HG02870 (cell line): ENCODE measurements around the gene TMEM178B.
"Not testable (repeated sequence)": the region's sequence is repeated elsewhere in the genome, so short reads cannot be mapped to it uniquely, and the experiment has no call there.

Experiments used
- ATAC-seq: cut with Tn5 transposase; IDR thresholded peaks from one replicate; pipeline ENCODE4 v1.9.1; 2021; ENCODE audit warnings: mild to moderate bottlenecking, moderate library complexity; ENCODE audit not compliant: unreplicated experiment

TMEM178B gene

DNA sequence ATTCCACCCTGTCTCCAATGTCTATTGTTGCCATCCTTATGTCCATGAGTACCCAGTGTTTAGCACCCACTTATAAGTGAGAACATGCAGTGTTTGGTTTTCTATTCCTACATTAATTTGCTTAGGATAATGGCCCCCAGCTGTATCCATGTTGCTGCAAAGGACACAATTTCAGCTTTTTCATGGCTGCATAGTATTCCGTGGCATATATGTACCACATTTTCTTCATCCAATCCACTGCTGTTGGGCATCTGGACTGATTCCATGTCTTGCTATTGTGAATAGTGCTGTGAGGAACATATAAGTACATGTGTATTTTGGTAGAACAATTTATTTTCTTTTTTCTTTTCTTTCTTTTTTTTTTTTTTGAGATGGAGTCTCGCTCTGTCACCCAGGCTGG, 68.2 kb downstream of the TMEM178B start:
- no peak for ATAC-seq

DNA sequence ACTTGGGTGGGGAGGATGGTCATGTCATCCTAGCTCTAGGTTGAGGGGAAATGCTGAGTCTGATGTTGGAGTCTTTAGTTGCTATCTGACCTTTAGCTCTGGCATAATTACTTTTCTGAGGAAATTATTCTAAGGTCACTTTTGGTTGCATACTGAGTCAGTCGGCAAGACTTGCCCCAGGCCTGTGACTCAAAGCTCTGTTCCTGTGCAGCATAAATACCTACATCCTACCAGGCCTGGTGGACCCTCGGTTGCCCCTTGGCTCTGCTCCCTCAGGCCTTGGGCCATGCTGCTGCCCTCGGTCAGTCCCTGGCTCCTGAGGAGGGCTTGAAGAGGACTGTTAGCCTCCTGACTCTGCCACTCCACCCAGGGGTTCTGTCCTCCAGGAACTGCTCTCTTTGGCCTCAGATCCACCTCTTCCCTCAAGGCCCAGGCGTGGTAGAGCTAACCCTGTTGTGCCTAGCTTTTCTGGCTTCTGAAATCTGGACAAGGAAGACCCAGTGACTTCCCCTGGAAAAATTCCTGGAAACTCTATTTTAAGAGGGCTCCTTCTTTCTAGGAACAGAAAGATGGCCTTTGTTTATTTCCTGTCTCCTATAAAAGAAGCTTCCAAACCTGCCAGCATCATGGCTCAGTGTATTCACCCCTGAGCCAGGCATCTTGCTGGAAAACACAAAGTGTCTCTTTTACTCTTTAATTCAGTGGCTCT, 71.2 kb downstream of the TMEM178B start:
- no peak for ATAC-seq

GRCh38 chr7:141145630-141145982, 71.7 kb downstream of the TMEM178B start:
- ATAC-seq: no peak

DNA sequence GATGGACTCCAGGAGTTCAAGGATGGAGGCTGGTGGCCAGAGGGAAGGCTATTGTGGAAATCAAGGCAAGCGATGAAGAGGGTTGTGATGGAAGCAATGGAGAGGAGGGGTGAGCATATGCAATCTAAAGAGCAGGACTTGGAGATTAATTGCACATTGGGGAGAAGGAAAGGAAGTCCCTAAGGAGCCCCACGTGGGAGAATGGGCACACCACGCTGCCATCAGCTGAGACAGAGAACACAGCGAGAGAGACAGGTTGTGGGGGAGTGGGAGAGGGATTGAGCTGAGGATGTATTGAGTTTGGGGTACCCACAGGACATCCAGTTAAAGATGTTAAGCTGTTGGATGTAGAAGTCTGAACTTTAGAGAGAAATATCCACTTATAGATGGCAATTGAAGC, 73.6 kb downstream of the TMEM178B start:
- no peak for ATAC-seq

- no peak for ATAC-seq
Measured at GRCh38 chr7:141150465-141150864, 76.6 kb downstream of the TMEM178B start.

DNA sequence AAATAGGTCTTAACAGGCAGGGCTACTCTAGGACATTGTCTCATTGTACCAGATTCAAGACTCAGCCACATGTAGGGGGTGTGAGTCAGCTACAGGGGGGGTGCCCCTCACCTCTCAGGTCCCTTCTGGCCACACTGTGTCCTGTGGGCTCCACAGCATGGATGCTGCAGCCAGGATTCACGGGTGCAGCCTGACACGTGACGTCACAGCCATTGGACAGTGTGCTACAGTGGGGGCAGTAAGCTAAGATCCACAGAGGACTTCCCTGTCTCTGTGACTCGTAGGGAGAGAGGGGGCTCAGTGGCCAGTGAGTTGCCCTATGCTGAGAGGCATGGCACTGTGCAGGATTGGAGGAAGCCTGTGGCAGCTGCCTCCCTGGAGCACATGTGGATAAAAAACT, 77.9 kb downstream of the TMEM178B start:
- ATAC-seq: no peak

DNA sequence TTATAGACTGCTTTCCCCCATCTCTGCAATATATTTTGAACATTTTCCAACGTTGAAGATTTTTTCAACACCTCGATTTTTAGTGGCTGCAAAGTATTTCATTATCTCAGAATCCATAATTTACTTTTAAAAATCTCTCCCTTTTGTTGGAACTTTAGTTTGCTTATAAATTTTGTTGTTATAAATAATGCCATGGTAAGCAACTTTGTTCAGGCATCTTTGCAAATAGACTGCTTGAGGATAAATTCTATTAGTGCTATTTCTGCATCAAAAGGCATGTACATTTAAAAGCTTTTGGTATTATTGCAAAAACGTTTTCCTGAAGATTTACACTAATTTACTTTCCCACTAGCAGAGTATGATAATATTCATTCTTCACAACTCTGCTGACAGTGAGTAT, 79.4 kb downstream of the TMEM178B start:
- no peak for ATAC-seq

DNA sequence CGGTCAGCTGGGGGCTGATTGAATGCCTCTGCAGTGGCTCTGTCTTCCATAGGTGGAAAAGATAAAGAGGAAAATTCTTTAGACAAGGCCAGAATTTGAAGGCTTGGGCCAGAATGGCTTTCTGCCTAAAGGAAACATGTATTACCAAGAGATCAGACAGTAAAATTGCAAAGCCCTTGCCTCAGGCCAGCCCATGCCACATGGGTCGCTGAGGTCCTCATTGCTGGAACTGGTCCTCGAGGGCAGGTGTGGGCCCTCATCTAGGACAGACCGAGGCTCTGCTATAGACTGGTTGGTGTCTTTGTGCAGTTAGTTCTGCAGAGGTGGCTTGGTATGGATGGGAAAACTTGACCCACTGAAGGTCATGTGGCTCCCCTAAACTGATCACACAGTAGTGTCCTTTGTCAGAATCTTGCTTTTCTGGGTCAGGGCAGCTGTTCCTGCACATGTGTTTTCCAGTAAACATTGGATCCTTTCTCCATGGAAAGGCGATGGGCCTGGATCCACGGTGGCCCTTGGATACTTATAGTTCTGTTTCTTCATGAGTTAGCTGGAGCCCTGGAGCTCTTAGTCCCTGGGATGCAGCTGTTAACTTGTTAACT, 80.4 kb downstream of the TMEM178B start:
- ATAC-seq: no peak

- no peak for ATAC-seq
Measured at GRCh38 chr7:141156407-141156806, 82.5 kb downstream of the TMEM178B start.

DNA sequence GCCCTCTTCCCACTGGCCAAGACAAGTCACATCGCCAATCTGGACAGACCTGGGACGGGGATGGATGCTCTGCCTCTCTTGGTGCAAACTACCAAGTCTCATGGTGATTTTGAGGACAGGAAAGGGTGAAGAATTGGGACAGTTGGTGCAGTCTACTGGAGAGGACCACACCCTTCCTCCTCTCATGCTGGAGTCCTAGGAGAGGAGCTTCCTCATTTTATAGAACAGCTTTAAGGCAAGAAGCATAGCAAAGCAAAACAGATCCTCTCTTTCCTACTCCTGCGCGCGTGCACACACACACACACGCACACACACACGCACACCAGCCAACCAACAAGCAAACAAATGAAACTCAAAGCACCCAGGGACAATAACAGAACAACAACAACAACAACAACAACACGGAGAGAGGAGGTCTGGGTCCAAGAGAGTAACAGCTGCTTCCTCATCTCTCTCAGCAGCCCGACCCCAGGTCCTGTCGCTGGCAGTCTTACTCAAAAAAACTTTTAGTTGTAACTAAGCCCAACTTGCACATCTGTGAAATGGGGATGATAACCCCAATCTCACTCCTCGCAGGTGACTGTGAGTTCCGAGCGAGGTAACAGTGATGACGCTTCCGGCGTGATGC, 83.4 kb downstream of the TMEM178B start:
- ATAC-seq: no peak

- no peak for ATAC-seq
Measured at GRCh38 chr7:141158561-141158960, 84.7 kb downstream of the TMEM178B start.

- ATAC-seq: no peak
Measured at GRCh38 chr7:141160246-141160860, 86.5 kb downstream of the TMEM178B start.

DNA sequence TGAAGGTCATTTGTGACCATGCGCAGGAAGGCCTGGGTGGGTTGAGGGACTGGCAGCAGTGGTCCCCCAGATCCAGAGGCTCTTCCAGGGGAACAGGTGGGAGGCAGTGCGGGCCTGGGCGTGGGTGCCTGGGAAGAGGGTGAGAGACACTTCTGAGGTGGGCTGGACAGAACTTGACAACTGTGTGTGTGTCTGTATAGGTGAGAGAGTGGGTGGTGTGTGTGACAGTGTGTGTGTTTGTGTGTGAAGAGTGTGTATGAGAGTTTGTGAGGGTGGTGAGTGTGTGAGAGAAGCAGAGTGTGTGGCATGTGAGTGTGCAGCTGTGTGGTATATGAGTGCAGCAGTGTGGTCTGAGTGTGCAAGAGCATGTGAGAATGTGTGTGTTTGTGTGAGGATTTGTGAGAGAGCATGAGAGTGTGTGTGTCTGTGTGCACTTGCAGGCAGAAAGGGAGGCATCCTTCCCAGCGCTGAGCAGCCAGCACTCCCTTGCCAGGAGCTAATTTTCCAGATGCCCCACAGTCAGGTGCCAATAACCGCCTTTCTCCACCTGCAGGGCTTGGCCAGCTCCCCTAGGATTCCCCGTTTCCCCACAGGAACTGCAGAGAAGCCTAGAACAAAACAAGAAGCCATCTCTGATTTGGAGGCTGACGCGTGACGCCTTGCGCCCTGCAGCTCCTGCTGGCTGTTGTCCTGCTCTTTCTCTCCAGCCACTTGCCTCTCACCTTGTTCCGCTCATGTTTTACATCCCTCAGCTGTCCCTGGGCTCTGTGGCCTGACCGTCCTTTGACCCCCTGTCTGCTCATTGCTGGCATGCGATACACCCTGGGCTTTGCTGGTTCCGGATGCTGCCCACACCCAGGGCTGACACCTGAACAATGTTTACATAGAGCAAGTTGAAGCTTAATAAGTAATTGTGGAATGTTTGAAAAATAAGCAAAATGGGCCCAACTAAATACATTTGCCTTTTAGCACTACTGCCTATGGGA, 88.0 kb downstream of the TMEM178B start:
- ATAC-seq: no peak

- ATAC-seq: no peak
Measured at GRCh38 chr7:141165521-141165920, 91.7 kb downstream of the TMEM178B start.

GRCh38 chr7:141166926-141167325, 93.1 kb downstream of the TMEM178B start:
- ATAC-seq: no peak

GRCh38 chr7:141167381-141167964, 93.6 kb downstream of the TMEM178B start:
- ATAC-seq: no peak

DNA sequence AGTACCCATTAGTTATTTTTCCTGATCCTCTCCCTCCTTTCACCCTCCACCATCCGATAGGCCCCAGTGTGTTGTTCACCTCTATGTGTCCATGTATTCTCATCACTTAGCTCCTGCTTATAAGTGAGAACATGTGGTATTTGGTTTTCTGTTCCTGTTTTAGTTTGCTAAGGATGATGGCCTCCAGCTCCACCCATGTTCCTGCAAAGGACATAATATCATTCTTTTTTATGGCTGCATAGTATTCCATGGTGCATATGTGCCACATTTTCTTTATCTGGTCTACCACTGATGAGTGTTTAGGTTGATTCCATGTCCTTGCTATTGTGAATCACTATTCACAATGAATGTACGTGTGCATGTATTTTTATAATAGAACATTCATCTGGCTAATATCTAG, 95.3 kb downstream of the TMEM178B start:
- ATAC-seq: not testable (repeated sequence)

DNA sequence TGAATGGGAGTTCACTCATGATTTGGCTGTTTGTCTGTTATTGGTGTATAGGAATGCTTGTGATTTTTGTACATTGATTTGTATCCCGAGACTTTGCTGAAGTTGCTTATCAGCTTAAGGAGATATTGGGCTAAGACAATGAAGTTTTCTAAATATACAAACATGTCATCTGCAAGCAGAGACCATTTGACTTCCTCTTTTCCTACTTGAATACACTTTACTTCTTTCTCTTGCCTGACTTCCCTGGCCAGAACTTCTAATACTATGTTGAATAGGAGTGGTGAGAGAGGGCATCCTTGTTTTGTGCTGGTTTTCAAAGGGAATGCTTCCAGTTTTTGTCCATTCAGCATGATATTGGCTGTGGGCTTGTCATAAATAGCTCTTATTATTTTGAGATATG, 101.9 kb downstream of the TMEM178B start:
- not testable (repeated sequence) for ATAC-seq

DNA sequence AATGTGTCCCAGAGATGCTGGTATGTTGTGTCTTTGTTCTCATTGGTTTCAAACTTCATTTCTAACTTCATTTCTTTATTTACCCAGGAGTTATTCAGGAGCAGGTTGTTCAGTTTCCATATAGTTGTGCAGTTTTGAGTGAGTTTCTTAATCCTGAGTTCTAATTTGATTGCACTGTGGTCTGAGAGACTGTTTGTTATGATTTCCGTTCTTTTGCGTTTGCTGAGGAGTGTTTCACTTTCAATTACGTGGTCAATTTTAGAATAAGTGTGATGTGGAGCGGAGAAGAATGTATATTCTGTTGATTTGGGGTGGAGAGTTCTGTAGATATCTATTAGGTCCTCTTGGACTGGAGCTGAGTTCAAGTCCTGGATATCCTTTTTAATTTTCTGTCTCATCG, 103.3 kb downstream of the TMEM178B start:
- ATAC-seq: not testable (repeated sequence)

DNA sequence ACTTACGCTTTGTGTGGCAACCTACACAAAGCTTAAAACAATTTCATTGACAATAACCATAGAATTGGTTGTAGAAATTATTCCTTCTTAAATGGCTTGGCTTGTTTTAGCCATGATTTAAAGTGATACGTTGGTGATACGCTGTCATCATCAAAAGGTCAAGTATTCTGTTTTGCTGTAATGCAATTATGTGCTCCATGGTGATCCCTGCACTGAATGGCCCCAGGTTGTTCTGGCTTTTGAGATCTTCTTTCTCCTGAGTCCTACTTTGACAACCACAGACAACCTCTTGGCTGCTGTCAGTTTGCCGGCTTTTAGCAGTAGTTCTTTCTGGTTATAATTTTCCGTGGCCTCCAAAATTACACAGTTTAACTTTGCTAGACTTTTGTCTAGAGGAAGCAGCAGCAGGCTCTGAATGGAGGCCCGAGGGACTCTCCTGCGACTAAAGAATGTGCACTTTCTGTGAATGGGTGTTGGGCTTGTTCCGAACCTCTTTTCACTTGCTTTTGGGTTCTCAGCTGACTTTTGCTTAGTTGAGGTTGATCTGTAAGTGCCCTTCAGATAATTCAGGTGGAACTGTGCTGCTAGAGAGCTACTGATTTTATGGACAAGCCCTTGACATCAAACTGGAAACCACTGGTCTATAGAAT, 104.7 kb downstream of the TMEM178B start:
- ATAC-seq: no peak
